Thyroid gland (tissue), 4 donors: ENCODE measurements around the gene SBK3.

Experiments used
- POLR2A ChIP-seq, 2 donors: fragments of 450-650 bp; IDR thresholded peaks; one replicate each; pipeline ENCODE4 v1.6.1; 2017; ENCODE audit warnings: antibody characterized with exemption in 2 of 2, mild to moderate bottlenecking in 2 of 2, moderate library complexity in 1 of 2
- TF ChIP-seq, protein P1 (sequence below), 6 experiments: fragments of 200-600 bp in 3 of 6; fragments of 450-650 bp in 3 of 6; sonication (generic) in 3 of 6; IDR thresholded peaks; one replicate each; pipeline ENCODE4 v1.5.1; 2016 to 2019; ENCODE audit warnings: antibody characterized with exemption in 6 of 6, mild to moderate bottlenecking in 2 of 6, inconsistent platforms in 1 of 6, moderate library complexity in 1 of 6

- TF ChIP-seq, protein P1, sequence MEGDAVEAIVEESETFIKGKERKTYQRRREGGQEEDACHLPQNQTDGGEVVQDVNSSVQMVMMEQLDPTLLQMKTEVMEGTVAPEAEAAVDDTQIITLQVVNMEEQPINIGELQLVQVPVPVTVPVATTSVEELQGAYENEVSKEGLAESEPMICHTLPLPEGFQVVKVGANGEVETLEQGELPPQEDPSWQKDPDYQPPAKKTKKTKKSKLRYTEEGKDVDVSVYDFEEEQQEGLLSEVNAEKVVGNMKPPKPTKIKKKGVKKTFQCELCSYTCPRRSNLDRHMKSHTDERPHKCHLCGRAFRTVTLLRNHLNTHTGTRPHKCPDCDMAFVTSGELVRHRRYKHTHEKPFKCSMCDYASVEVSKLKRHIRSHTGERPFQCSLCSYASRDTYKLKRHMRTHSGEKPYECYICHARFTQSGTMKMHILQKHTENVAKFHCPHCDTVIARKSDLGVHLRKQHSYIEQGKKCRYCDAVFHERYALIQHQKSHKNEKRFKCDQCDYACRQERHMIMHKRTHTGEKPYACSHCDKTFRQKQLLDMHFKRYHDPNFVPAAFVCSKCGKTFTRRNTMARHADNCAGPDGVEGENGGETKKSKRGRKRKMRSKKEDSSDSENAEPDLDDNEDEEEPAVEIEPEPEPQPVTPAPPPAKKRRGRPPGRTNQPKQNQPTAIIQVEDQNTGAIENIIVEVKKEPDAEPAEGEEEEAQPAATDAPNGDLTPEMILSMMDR (IDR thresholded peaks at IDR 0.05) = no peak
- TF ChIP-seq POLR2A (IDR thresholded peaks at IDR 0.05) = no peak
These were observed 52.9 kb downstream of the SBK3 start for GRCh38 chr19:55492362-55492944.
